Measurements from ENCODE around the gene AATF. TPM values are rescaled to one million over a fixed set of nuclear protein-coding genes. Genes with fewer than 3 reads are reported as not detected.

The AATF gene
- total RNA-seq, 4 donors from 2014 or later = 16.5 to 54.2 (median 26.9) TPM

DNA sequence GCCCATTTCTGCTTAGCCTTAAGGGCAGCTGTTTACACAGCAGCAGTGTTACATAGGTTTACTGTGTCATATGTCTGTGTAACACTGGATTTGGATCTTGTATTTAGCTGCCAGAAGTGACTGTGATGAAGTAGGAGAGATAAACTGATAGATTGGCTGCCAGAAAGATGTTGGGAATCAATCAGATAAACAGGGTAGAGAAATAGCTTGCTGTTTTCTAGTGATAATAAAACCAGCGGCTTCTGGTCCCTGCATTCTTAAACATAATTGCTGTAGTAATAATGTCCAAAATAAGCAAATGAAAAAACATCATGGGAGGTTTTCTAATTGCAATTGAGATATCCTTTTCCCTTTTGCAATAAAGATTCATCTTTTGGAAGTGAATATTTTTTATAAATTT, 68.7 kb downstream of the AATF start:
- intact Hi-C loops (cut with DNase I; ENCODE audit: low total_unique reads) = no loop called here
- WGBS, 2 donors (ENCODE audit: low coverage in 1 of 2) = 88 to 100% methylated on average over 1 of the region's 1 CpG
- Histone ChIP-seq H3K9me3 (no peaks in the 10 kb centered on the region), H3K27me3 (no peaks in the 10 kb centered on the region), H3K36me3 (peaks cover 0 to 7% (median 0%) of the 10 kb centered on the region in 4 donors), H3K27ac (no peak overlapping the region), H3K4me1 (no peaks in the 10 kb centered on the region), H3K4me3 (no peak overlapping the region)
- no peak for TF ChIP-seq POLR2A (IDR thresholded peaks at IDR 0.05)
- TF ChIP-seq EP300 (IDR thresholded peaks at IDR 0.05; ENCODE audit: low read depth) = no peak
- TF ChIP-seq POLR2AphosphoS5 (IDR thresholded peaks at IDR 0.05) = no peak
- TF ChIP-seq, protein P1, sequence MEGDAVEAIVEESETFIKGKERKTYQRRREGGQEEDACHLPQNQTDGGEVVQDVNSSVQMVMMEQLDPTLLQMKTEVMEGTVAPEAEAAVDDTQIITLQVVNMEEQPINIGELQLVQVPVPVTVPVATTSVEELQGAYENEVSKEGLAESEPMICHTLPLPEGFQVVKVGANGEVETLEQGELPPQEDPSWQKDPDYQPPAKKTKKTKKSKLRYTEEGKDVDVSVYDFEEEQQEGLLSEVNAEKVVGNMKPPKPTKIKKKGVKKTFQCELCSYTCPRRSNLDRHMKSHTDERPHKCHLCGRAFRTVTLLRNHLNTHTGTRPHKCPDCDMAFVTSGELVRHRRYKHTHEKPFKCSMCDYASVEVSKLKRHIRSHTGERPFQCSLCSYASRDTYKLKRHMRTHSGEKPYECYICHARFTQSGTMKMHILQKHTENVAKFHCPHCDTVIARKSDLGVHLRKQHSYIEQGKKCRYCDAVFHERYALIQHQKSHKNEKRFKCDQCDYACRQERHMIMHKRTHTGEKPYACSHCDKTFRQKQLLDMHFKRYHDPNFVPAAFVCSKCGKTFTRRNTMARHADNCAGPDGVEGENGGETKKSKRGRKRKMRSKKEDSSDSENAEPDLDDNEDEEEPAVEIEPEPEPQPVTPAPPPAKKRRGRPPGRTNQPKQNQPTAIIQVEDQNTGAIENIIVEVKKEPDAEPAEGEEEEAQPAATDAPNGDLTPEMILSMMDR (IDR thresholded peaks at IDR 0.05) = no peak
- in situ Hi-C loops (cut with MboI; ENCODE audit: low pct_ligation_motif_present in 1 of 4, low pct_unique_long_range_greater_than_20kb in 1 of 4, low sequenced_read_pairs in 3 of 4) = loop anchor here in 1 of 4 donors (10.0 kb wide), 1 partner anchor 63 kb away; no protein-coding TSS in a partner anchor
- no peak for DNase-seq

DNA sequence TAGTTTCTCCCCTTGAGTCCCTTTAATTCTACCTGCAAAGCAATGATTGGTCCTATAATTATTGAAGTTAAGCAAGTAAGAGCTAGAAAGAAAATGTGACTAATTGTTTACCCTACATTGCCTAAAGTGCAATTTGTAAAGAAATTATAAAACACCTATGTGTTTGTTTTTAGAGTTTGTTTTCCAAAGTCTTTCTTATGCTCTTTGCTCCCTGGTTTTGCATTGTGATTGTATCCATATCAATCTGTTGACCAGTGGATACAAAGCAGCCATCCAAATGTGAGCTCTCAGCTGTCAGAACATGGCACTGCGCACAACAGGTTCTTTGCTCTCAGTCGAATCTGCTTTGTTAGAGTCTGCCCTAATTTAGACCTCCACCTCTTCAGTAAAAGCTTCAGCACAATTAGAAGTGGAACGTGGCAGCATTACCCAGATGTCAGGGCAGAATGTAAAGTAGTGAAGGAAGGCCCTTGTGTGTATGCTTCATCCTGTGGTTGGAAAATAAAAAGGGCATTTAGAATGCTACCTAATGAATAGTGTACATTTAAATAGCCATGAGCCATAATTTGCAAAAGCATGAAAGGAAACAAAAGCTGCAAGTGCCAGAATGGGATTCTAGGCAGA, 70.5 kb downstream of the AATF start:
- in situ Hi-C loops (cut with MboI; ENCODE audit: low pct_ligation_motif_present in 1 of 4, low pct_unique_long_range_greater_than_20kb in 1 of 4, low sequenced_read_pairs in 3 of 4) (loop anchor here in 1 of 4 donors (10.0 kb wide), 1 partner anchor 64 kb away; no protein-coding TSS in a partner anchor), intact Hi-C loops (cut with DNase I; ENCODE audit: low total_unique reads) (no loop called here)
- WGBS, 2 donors (ENCODE audit: low coverage in 1 of 2) = 92% methylated on average over 3 of the region's 3 CpGs; no CpG with 5 or more reads in 1 of the 2 donors
- no peaks in the 10 kb centered on the region for H3K27me3 ChIP-seq
- no peaks in the 10 kb centered on the region for H3K9me3 ChIP-seq
- TF ChIP-seq POLR2A (IDR thresholded peaks at IDR 0.05) (no peak), POLR2AphosphoS5 (IDR thresholded peaks at IDR 0.05) (no peak), EP300 (IDR thresholded peaks at IDR 0.05; ENCODE audit: low read depth) (no peak)
- TF ChIP-seq, protein P1 (IDR thresholded peaks at IDR 0.05) = no peak
- peaks cover 0 to 7% (median 0%) of the 10 kb centered on the region in 4 donors for H3K36me3 ChIP-seq
- H3K4me3 ChIP-seq = no peak overlapping the region
- H3K4me1 ChIP-seq = no peaks in the 10 kb centered on the region
- no peak for DNase-seq
- no peak overlapping the region for H3K27ac ChIP-seq

GRCh38 chr17:37019741-37020129, 71.0 kb downstream of the AATF start:
- TF ChIP-seq, protein P1 (IDR thresholded peaks at IDR 0.05) = no peak
- TF ChIP-seq EP300 (IDR thresholded peaks at IDR 0.05; ENCODE audit: low read depth) = no peak
- no peak for TF ChIP-seq POLR2A (IDR thresholded peaks at IDR 0.05)
- no peak for TF ChIP-seq POLR2AphosphoS5 (IDR thresholded peaks at IDR 0.05)
- Histone ChIP-seq H3K36me3 (peaks cover 0 to 7% (median 0%) of the 10 kb centered on the region in 4 donors), H3K27ac (no peak overlapping the region), H3K4me1 (no peaks in the 10 kb centered on the region), H3K9me3 (no peaks in the 10 kb centered on the region), H3K27me3 (no peaks in the 10 kb centered on the region), H3K4me3 (no peak overlapping the region)
- 95 to 100% methylated on average over 4 of the region's 4 CpGs for WGBS, 2 donors (ENCODE audit: low coverage in 1 of 2)
- no peak for DNase-seq
- in situ Hi-C loops (cut with MboI; ENCODE audit: low pct_ligation_motif_present in 1 of 4, low pct_unique_long_range_greater_than_20kb in 1 of 4, low sequenced_read_pairs in 3 of 4) (loop anchor here in 1 of 4 donors (10.0 kb wide), 1 partner anchor 65 kb away; no protein-coding TSS in a partner anchor), intact Hi-C loops (cut with DNase I; ENCODE audit: low total_unique reads) (no loop called here)

GRCh38 chr17:37024181-37024637, 75.5 kb downstream of the AATF start:
- H3K27ac ChIP-seq = no peak overlapping the region
- intact Hi-C loops (cut with DNase I; ENCODE audit: low total_unique reads) = no loop called here
- no peak for TF ChIP-seq EP300 (IDR thresholded peaks at IDR 0.05; ENCODE audit: low read depth)
- TF ChIP-seq POLR2A (IDR thresholded peaks at IDR 0.05) = no peak
- no peak for TF ChIP-seq POLR2AphosphoS5 (IDR thresholded peaks at IDR 0.05)
- TF ChIP-seq, protein P1 (IDR thresholded peaks at IDR 0.05) = no peak
- no peak overlapping the region for H3K4me3 ChIP-seq
- DNase-seq = no peak
- H3K27me3 ChIP-seq = no peaks in the 10 kb centered on the region
- no peaks in the 10 kb centered on the region for H3K9me3 ChIP-seq
- in situ Hi-C loops (cut with MboI; ENCODE audit: low pct_ligation_motif_present in 1 of 4, low pct_unique_long_range_greater_than_20kb in 1 of 4, low sequenced_read_pairs in 3 of 4) = no loop called here
- H3K4me1 ChIP-seq = no peaks in the 10 kb centered on the region
- WGBS, 2 donors (ENCODE audit: low coverage in 1 of 2) = 65% methylated on average over 3 of the region's 3 CpGs; no CpG with 5 or more reads in 1 of the 2 donors
- H3K36me3 ChIP-seq = no peaks in the 10 kb centered on the region

All from transverse colon (tissue), 4 donors.